GM12875 (cell line): ENCODE results near the gene LOC128125822.

Experiments
- H3K4me3 ChIP-seq: one replicate; pipeline ENCODE4 v1.5.1; 2011; ENCODE audit warnings: low read depth, low read length, control low read depth
- CTCF ChIP-seq: IDR thresholded peaks from 2 replicates; pipeline ENCODE4 v1.5.1; 2011; ENCODE audit warnings: low read depth, mild to moderate bottlenecking, control low read depth, inconsistent platforms, low read length, moderate library complexity, borderline replicate concordance; ENCODE audit not compliant: insufficient read depth

The LOC128125822 gene

GRCh38 chr6:63598049-63599036 is 26.1 kb downstream of the LOC128125822 start:
- peak; percentile 84 for TF ChIP-seq CTCF
- peak overlapping the region; percentile 40 for H3K4me3 ChIP-seq

GRCh38 chr6:63599243-63599642 is 27.0 kb downstream of the LOC128125822 start:
- H3K4me3 ChIP-seq = no peak overlapping the region
- no peak for TF ChIP-seq CTCF

- H3K4me3 ChIP-seq = no peak overlapping the region
- TF ChIP-seq CTCF = no peak
These were observed 27.9 kb downstream of the LOC128125822 start for GRCh38 chr6:63600136-63600535.

- no peak for TF ChIP-seq CTCF
- no peak overlapping the region for H3K4me3 ChIP-seq
These were observed 37.0 kb downstream of the LOC128125822 start for GRCh38 chr6:63609231-63609630.

- H3K4me3 ChIP-seq = no peak overlapping the region
- TF ChIP-seq CTCF = no peak
These were observed 38.7 kb downstream of the LOC128125822 start for GRCh38 chr6:63610944-63611343.

- H3K4me3 ChIP-seq = no peak overlapping the region
- no peak for TF ChIP-seq CTCF
These were observed 39.3 kb downstream of the LOC128125822 start for GRCh38 chr6:63611560-63611959.

GRCh38 chr6:63615590-63615989 is 43.3 kb downstream of the LOC128125822 start:
- TF ChIP-seq CTCF = no peak

More at GRCh38 chr6:63615590-63615989, 43.3 kb downstream of the LOC128125822 start:
- no peak overlapping the region for H3K4me3 ChIP-seq
